ENCODE results near the gene INPP5D. TPM values are rescaled to one million over a fixed set of nuclear protein-coding genes. Genes with fewer than 3 reads are reported as not detected.
"Not testable (repeated sequence)": the region's sequence is repeated elsewhere in the genome, so short reads cannot be mapped to it uniquely, and the experiment has no call there.

INPP5D gene
- total and polyA plus RNA-seq, 2 of the 8 experiments (the other 6 are each of a cell fraction or from before 2014, with no cell fraction given): 4.5 to 7.1 TPM

DNA sequence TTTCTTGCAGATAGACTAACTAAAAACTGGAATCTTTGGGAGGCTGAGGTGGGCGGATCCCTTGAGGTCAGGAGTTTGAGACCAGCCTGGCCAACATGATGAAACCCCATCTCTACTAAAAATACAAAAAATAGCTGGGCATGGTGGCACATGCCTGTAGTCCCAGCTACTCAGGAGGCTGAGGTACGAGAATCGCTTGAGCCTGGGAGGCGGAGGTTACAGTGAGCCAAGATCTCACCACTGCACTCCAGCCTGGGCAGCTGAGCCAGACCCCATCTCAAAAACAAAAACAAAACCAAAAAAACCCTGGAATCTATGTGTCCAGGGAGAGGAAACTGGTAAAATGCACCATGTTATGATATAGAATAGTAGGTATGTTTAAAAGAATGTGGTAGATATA is 7.6 kb upstream of the INPP5D start:
- DNase-seq (ENCODE audit: low read depth in 1 of 2, low spot score in 2 of 2); H3K9ac ChIP-seq (replicated peaks in 1 of 4; ENCODE audit: extremely low read depth in 1 of 4, low read depth in 3 of 4, low read length in 3 of 4); H3K36me3 ChIP-seq (ENCODE audit: control insufficient read depth in 2 of 4, insufficient read depth in 4 of 4, low read length in 3 of 4); H2BK5ac ChIP-seq (ENCODE audit: low read depth, low read length); H3K23ac ChIP-seq (ENCODE audit: insufficient read length); H2AFZ ChIP-seq (ENCODE audit: low read length); H3K79me2 ChIP-seq (ENCODE audit: control insufficient read depth in 1 of 2, insufficient read depth in 2 of 2, low read length in 2 of 2); H2BK20ac ChIP-seq (ENCODE audit: low read length); H3K79me1 ChIP-seq (ENCODE audit: low read depth, low read length); H3K18ac ChIP-seq (ENCODE audit: extremely low read depth, low read length); H3K56ac ChIP-seq (replicated peaks; ENCODE audit: insufficient read length, low read depth, low read length); H2BK15ac ChIP-seq (ENCODE audit: low read length); H2BK12ac ChIP-seq (ENCODE audit: low read depth, low read length); H3K9me3 ChIP-seq (ENCODE audit: insufficient read depth in 2 of 2, low read depth in 1 of 2, low read length in 1 of 2); H4K8ac ChIP-seq (ENCODE audit: extremely low read depth, insufficient read depth, low read length); H2AK5ac ChIP-seq (ENCODE audit: low read depth, low read length); H3K4ac ChIP-seq (replicated peaks; ENCODE audit: insufficient read length, low read depth, low read length); FAIRE-seq; H4K20me1 ChIP-seq (replicated peaks in 1 of 2; ENCODE audit: control insufficient read depth in 1 of 2, insufficient read depth in 2 of 2, low read length in 2 of 2); H3K27me3 ChIP-seq (replicated peaks in 1 of 4; ENCODE audit: control insufficient read depth in 3 of 4, extremely low read depth in 1 of 4, insufficient read depth in 3 of 4, low read length in 3 of 4); H3K14ac ChIP-seq (ENCODE audit: insufficient read length): not testable (repeated sequence)
- Histone ChIP-seq H3K23me2 (ENCODE audit: low read depth, low read length) (peaks cover 10% of the 10 kb centered on the region; the same call in 1 of the 2 replicates), H2BK120ac (replicated peaks; ENCODE audit: low read depth, low read length) (peak overlapping the region; percentile 86), H4K5ac (ENCODE audit: insufficient read length, low read depth, low read length) (peak overlapping the region; percentile 33), H3K4me2 (ENCODE audit: insufficient read depth in 1 of 2, low read depth in 2 of 2, low read length in 2 of 2) (peak overlapping the region in 1 of 2 experiments; percentile 96; a peak in 1 of 4 replicates), H3K27ac (ENCODE audit: low read depth, low read length) (peak overlapping the region; percentile 22; the same call in 1 of the 2 replicates), H4K91ac (replicated peaks; ENCODE audit: insufficient read length, low read length) (peak overlapping the region; percentile 52), H3K4me1 (replicated peaks in 1 of 4; ENCODE audit: control insufficient read depth in 3 of 4, insufficient read depth in 4 of 4, low read length in 3 of 4) (peaks cover 11 to 18% (median 15%) of the 10 kb centered on the region in 4 experiments), H3K4me3 (ENCODE audit: extremely low read depth in 1 of 4, insufficient read depth in 2 of 4, low read depth in 3 of 4, low read length in 4 of 4) (peak overlapping the region in 1 of 4 experiments; percentile 61; a peak in 1 of 8 replicates)
- POLR2A ChIA-PET (ENCODE audit: partially characterized antibody): interaction anchor here (0.7 to 1.7 kb wide), 2 partner anchors 20 to 127 kb away, joined by 3 to 10 read pairs; partner anchors contain the start of gene NEU2
- CTCF ChIA-PET (ENCODE audit: partially characterized antibody): interaction anchor here (1.1 to 5.1 kb wide), 15 partner anchors 8 to 200 kb away, joined by 3 to 47 read pairs (median 5); partner anchors contain the start of genes INPP5D, NEU2 and SNORC
- WGBS, 2 experiments (ENCODE audit: extremely low coverage in 1 of 2, insufficient coverage in 1 of 2, insufficient read length in 1 of 2, insufficient replicate concordance in 2 of 2, low coverage in 1 of 2, low lambda C conversion rate in 2 of 2, missing lambda C conversion rate in 1 of 2): 83% methylated on average over 4 of the region's 4 CpGs; no CpG with 5 or more reads in 1 of the 2 experiments

Measured in H1 (cell line).